Midbrain (tissue), 1 donor: ENCODE measurements around the gene ZNF592.
A peak's percentile ranks its signal among the peaks of the same experiment; 100 is the strongest.

ENCODE experiments used
- DNase-seq: peaks from one replicate; lab custom pipeline; 2025; lab: John Stamatoyannopoulos, UW

Gene ZNF592

GRCh38 chr15:84811828-84812227 is 63.4 kb downstream of the ZNF592 start:
- no peak for DNase-seq

- DNase-seq, result no peak
These were observed 64.5 kb downstream of the ZNF592 start for GRCh38 chr15:84812842-84813241.

GRCh38 chr15:84813435-84813834 is 65.0 kb downstream of the ZNF592 start:
- DNase-seq, result no peak

GRCh38 chr15:84813931-84814330 is 65.5 kb downstream of the ZNF592 start:
- no peak for DNase-seq

GRCh38 chr15:84814916-84815315 is 66.5 kb downstream of the ZNF592 start:
- no peak for DNase-seq

- DNase-seq, result no peak
These were observed 68.5 kb downstream of the ZNF592 start, which contains the start of gene ALPK3 for GRCh38 chr15:84816694-84817465. Gene ALPK3, plus strand, starts transcription at chr15:84817356. Its CDS starts 97 bp downstream, at chr15:84817453.

- DNase-seq, result no peak
These were observed 69.2 kb downstream of the ZNF592 start for GRCh38 chr15:84817466-84818081.

GRCh38 chr15:84818261-84819131 is 70.1 kb downstream of the ZNF592 start:
- no peak for DNase-seq

GRCh38 chr15:84819291-84819768 is 70.9 kb downstream of the ZNF592 start:
- DNase-seq, result no peak

GRCh38 chr15:84819791-84820190 is 71.4 kb downstream of the ZNF592 start:
- no peak for DNase-seq

- no peak for DNase-seq
These were observed 73.2 kb downstream of the ZNF592 start for GRCh38 chr15:84821501-84822021.

GRCh38 chr15:84822653-84823281 is 74.4 kb downstream of the ZNF592 start:
- DNase-seq, result no peak

- DNase-seq, result no peak
These were observed 75.0 kb downstream of the ZNF592 start for GRCh38 chr15:84823282-84823878.

GRCh38 chr15:84824260-84825007 is 76.0 kb downstream of the ZNF592 start:
- peak; percentile 37 for DNase-seq

GRCh38 chr15:84826369-84826823 is 78.0 kb downstream of the ZNF592 start:
- DNase-seq, result no peak

GRCh38 chr15:84827246-84827645 is 78.9 kb downstream of the ZNF592 start:
- DNase-seq, result no peak

- no peak for DNase-seq
These were observed 79.9 kb downstream of the ZNF592 start for GRCh38 chr15:84828086-84828908.

- DNase-seq, result no peak
These were observed 81.0 kb downstream of the ZNF592 start for GRCh38 chr15:84829428-84829827.

GRCh38 chr15:84830036-84830435 is 81.6 kb downstream of the ZNF592 start:
- DNase-seq, result no peak
